RCC 7860 (cell line): Measurements from ENCODE around the gene DHX8.
"Not testable (repeated sequence)": the region's sequence is repeated elsewhere in the genome, so short reads cannot be mapped to it uniquely, and the experiment has no call there.

Source experiments
- DNase-seq: peaks from one replicate; pipeline ENCODE4 v3.0.0-alpha.2; 2015; ENCODE audit warnings: low spot score
- FAIRE-seq: peaks from 2 replicates; lab custom pipeline; 2012; peaks lifted over from hg19 to GRCh38; lab: Jason Lieb, UNC

DHX8 gene

DNA sequence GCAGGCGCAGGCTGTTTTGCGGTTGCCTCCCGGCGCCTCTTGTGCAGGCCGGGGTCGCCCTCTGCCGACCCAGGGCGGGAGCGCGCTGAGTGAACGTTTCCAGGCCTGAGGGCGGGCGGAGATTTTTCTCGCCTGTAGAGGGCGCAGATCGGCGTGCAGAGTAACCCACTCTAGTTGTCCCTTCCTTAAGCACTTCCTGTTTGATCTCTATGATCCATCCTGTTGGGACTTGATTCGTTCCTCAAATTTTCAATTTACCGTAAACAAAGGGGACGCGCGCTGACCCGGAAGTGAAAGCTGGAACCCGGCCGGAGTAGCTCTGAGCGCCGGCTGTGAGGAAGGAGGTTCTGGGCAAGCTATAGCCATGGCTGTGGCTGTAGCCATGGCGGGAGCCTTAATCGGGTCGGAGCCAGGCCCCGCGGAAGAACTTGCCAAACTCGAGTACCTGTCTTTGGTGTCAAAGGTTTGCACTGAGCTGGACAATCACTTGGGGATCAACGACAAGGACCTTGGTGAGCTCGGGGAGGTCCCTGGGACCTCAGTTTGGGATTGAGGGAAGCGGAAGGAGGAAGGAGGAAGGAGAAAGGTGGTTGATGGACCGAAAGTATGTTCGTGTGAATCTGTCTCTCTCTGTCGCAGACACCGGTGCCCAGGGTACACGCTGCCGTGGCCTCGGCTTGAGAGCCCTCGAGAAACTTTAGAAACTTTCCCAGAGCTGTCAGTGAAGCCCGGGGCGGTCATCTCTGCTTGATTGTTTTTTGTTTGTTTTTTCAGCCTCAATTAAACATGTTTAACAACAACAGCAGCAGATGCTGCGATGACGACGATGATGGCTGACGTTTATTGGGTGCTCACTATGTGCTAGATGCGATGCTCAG, at the start of gene DHX8:
Gene DHX8 (plus strand): TSS at position 302 of the 878 bp plus-strand sequence. CDS start 63 bp downstream, at position 365.
- DNase-seq (peak; percentile 99), FAIRE-seq (peak; percentile 93)

DNA sequence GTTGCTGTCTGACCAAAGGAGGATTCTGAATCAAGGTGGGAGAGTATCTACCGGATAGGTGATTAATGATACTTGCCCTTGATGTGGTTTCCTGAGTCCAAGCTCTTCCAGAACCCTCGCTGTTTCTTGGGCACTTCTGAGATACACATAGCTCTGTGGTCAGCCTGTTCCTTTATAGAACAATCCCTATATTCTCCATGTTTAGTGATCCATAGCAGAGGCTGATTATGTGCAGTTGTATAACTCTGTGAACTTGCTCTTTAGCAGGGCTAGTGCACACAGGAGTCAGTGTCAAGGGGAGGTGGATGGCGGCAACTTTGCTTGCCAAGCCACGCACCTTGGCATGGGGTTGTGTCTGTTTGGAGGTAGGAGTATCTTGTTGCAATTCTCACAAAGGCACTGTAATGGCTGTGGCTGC, 48.9 kb upstream of the DHX8 start:
- FAIRE-seq = peak; percentile 99
- peak; percentile 99 for DNase-seq

DNA sequence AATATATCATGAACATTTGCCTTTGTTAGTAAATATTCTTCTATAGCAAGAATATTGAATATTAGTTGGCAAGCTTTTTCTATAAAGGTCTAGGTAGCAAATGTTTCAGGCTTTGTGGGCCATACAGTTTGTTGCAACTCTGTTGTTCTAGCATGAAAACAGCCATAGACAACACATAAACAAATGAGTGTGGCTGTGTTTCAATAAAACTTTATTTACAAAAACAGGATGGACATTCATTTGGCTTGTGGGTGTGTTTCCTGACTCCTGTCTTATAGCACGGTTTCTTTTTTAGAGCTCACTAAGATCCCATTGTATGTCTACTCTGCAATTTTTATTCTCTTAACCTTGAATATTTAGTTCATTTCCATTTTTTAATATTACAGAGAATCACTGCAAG, 46.0 kb upstream of the DHX8 start:
- FAIRE-seq = no peak

DNA sequence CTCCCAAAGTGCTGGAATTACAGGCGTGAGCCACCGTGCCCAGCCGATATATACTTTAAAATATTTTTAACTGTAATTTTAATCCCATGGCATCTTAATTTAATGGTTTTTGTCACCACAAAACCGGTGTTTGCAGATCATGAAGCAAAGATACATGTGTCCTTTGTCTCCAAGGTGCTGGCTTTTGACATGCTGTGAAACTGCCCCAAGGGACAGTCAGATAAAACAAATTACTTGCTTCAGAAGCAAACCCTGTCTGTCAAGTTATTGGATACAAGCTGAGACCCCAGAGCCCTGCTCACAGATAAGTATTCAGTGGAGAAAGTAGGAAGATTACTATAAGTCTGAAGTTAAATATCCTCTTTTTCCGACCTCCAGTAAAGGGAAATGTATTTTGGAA, 45.1 kb upstream of the DHX8 start:
- no peak for DNase-seq
- FAIRE-seq = no peak

More for the DNA sequence above, 46.0 kb upstream of the DHX8 start:
- no peak for DNase-seq

DNA sequence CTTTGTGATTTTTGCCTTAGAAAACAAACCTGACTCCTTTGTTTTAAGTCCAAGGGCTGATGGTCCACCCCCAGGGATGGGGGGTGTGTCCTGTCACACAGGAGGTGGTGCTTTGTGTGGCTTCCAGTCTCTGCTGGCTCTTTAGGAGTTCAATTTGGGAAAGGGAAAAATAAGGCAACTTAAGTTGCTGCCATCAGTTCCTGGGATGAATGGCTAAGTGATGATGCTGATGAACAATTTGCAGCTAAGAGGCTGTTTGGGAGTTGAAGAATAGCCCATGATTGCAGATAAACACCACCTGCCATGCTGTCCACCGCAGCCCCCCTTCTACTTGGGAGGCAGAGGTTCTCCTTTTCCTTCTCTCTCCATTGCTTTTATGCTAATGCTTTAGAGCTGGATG, 44.7 kb upstream of the DHX8 start:
- FAIRE-seq = no peak
- DNase-seq = no peak

DNA sequence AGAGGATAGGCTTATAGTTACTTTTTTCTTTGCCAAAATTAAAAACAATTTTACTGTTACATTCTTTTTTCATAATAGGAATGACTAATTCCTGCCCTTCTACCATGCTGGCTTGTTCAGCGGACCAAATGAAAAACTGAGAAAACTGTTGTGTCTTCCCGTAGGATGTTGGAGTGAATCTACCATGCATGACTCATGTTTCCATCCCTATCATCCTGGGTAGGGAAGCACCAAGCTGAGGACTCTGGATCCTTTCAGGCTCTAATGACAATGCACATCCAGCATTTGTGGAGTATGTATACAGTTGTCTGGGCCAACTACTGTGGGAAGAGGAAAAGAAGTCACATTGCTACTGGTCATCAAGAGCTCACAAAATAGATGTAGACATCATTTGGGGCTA, 41.1 kb upstream of the DHX8 start:
- peak; percentile 86 for FAIRE-seq
- DNase-seq = peak; percentile 70

DNA sequence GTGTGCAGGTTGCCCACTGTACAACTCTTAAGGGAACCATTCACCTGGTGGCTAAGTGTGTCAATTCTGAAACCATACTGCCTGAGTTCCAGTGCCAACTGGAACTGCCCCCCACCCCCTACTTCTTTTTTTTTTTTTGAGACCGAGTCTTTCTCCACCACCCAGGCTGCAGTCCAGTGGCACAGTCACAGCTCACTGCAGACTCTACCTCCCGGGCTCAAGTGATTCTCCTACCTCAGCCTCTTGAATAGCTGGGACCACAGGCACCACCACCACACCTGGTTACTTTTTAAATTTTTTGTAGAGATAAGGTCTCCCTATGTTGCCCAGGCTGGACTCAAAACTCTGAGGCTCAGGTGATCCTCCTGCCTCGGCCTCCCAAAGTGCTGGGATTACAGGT, 40.4 kb upstream of the DHX8 start:
- DNase-seq (no peak), FAIRE-seq (no peak)

DNA sequence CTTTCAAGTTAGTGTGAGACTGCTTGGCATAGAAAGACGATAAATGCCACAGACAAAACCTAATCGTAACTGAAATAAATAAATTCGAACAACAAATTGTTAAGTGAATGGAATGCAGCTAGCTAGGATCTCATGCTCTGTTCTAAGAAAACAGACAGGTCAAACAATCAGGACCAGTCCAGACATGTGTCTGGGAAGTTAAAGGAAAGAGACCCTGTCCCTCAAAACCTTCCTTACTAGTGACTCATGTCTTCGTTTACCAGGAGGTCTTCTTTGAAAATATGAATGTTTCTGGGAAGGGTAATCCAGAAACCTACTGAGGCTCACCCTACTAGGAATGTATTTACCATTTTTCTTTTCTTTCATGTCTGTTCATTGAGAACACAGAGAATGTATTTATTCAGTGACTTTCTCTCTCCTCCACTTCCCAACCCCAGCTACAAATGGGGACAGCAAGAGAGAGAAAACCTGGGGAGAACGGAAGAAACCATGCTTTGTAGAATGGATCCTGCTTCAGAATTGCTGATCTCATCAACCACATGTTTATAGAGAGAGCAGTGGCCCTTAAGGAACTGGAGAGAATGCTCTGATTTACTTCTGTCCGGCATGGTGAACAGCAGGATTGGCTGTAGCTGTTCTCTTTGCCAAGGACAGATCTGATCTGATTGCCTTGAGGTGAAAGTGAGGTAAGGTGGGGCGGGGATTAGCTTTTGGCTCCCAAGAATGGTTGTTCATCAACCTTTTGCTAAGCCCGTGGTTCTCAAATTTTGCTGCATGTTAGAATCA, 39.4 kb upstream of the DHX8 start:
- no peak for FAIRE-seq
- DNase-seq = no peak

DNA sequence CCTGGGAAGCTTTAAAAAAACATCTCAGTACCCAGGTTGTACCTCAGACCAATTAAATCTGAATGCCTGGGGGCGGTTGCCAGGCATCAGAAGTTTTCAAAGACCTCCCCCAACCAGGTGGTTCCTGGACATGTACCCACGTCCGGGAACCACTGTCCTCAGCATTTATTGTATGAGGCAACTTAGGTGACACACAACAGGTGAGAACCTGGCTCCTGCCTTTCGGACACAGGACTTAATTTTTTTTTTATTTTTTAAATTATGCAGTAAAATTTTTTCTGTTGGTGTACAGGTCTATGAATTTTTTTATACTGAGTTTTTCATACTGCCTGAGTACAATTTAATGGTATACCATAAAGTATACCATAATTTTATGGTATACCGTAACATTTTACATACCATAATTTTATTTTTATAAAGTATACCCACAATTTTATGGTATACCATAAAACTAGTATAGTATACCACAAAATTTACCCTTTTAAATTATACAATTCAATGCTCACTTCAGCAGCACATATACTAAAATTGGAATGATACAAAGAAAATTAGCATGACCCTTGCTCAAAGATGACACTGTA, 38.7 kb upstream of the DHX8 start:
- FAIRE-seq (no peak), DNase-seq (no peak)

DNA sequence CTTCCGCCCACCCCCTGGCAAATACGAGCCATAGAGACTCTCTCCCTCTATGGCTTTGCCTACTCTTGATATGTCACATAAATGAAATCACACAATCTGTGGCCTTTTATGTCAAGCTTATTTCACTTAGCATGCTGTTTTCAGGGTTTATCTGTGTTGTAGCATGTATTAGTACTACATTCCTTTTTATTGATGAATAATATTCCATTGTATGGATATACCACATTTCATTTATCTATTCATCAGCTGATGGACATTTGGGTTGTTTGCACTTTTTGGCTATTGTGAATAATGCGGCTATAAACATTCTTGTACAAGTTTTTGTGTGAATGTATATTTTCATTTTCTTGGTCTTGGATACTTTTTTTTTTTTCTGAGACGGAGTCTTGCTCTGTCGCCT, 37.0 kb upstream of the DHX8 start:
- FAIRE-seq (no peak), DNase-seq (no peak)

DNA sequence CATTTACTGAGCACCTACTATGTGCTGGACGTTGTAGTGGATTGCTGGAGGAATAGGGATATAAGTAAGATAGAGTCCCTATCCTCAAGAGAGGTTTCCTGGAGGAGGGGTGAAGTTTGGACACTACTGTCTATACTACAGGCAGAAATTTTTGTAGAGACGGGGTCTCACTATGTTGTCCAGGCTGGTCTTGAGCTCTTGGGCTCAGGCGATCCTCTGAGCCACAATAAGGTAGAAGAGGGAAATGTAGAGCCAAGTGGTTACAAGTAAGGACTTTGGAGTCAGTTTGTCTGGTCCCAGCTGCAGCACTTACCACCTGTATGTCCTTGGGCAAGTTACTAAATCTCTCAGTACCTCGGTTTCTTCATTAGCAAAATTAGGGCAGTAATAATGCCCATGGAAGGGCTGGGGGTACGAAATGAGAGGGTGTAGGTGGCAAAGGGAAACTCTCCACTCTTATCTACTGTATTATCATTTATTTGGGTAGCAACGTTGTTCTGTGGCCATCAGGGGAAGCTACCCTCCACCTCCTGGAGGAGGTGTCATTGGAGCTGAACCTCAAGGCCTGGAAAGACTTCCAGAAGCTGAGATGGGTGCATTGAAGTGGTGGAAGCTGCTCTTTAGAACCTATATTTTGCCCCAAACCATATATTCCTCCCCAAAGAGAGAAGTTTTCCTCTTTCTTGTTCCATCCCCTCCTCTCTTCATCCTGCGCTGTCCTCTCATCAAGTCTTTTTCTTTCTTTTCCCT, 34.9 kb upstream of the DHX8 start:
- no peak for FAIRE-seq
- DNase-seq = no peak

DNA sequence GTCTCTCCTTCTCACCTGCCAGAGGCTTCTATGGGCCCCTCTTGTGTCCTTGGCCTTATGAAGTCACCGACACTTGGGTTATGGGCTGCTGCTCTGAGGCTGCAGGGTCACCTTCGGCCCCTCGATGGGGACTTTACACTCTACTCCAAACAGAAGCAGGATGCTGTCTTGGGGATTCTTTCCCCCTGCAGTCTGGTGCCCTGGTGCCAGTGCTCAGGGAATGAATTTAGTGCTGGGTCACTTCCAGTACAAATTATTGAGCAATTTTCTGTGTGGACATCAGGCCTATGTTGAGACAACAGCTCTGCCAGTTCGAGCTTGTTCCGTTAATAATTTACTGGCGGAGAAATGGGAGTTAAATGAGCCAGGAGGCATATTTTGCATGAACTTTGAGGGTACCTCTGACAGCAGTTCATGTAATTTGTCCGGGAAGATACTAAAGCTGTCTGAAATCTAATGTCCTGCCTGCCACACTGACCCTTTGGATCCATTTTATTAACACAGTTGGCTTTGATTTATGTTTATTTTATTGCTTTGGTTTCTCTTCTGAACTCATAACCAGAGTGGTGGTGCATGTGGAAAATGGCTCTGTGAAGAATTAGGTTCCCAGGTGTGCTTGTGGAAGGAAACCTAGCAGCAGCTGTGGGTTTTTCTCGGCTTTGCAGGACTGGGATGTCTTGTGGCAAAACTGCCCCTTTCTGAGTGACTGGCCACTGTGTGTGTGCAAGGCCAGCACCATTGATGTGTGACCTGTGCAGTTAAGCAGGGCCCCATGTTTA, 34.1 kb upstream of the DHX8 start:
- FAIRE-seq = peak; percentile 65

DNA sequence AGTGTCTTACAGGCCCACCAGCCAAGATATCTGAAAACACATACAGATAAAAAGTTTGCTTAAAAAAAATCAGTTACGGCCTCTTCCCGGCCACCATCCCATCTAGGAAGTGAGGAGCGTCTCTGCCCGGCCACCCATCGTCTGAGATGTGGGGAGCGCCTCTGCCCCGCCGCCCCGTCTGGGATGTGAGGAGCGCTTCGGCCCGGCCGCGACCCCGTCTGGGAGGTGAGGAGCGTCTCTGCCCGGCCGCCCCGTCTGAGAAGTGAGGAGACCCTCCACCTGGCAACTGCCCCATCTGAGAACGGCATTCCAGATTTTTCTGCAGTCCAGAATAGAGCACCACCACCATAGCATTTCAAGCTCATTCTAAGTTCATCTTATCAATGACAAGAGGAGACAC, 33.0 kb upstream of the DHX8 start:
- not testable (repeated sequence) for FAIRE-seq, DNase-seq

More for the DNA sequence above, 34.1 kb upstream of the DHX8 start:
- peak; percentile 43 for DNase-seq

DNA sequence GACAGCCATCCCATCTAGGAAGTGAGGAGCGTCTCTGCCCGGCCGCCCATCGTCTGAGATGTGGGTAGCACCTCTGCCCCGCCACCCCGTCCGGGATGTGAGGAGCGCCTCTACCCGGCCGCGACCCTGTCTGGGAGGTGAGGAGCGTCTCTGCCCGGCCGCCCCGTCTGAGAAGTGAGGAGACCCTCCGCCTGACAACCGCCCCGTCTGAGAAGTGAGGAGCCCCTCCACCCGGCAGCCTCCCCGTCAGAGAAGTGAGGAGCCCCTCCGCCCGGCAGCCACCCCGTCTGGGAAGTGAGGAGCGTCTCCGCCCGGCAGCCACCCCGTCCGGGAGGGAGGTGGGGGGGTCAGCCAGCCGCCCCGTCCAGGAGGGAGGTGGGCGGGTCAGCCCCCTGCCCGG, 32.0 kb upstream of the DHX8 start:
- not testable (repeated sequence) for DNase-seq, FAIRE-seq

DNA sequence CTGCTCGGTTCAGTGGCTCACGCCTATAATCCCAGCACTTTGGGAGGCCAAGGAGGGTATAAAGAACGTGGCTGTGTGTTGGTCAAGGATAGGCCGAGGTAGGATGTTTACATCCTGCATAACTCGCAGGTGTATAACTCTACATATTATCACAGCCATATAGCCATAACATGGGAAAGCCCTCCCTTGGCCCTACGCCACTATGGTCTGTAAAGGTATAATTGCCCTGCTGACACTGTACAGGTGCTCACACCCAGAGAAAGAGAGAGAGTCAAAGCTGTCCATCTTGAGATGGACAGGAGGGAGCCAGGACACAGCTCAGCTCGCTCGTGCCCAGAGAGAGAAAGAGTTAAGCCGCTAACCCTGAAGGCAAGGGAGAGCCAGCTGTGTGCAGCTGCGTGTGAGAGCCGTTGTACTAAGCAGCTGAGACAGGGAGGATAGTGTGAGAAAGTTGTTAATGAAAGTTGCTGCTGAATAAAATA, 30.4 kb upstream of the DHX8 start:
- no peak for FAIRE-seq

DNA sequence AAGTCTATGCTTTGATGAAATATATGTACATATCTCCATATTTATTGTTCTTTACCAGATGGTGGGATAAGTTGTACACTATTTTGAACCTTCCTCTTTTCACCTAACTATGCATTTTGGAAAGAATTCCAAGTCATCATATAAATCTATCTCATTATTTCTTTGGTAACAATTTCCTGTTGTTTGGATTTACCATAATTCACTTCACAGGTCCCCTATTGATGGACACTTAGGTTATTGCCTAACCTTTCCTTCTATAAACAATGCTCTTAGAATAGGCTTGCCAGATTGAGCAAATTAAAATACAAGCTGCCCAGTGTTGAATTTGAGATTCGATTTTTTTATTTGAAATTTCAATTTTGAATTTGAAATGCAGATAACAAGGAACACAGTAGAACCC, 28.9 kb upstream of the DHX8 start:
- DNase-seq (no peak), FAIRE-seq (no peak)

More for the DNA sequence above, 30.4 kb upstream of the DHX8 start:
- no peak for DNase-seq

DNA sequence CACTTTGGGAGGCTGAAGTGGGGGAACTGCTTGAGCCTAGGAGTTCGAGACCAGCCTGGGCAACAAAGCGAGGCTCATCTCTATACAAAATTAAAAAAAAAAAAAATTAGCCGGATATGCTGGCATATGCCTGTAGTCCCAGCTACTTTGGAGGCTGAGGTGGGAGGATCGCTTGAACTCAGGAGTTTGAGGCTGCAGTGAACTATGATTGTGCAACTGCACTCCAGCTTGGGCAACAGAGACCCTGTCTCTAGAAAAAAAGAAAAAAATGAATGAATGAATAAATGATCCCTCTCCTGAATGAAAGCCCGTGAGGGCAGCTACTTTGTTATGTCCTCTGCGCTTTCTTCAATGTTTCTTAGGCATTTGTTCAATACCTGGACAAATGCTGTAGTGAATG, 27.7 kb upstream of the DHX8 start:
- no peak for FAIRE-seq

DNA sequence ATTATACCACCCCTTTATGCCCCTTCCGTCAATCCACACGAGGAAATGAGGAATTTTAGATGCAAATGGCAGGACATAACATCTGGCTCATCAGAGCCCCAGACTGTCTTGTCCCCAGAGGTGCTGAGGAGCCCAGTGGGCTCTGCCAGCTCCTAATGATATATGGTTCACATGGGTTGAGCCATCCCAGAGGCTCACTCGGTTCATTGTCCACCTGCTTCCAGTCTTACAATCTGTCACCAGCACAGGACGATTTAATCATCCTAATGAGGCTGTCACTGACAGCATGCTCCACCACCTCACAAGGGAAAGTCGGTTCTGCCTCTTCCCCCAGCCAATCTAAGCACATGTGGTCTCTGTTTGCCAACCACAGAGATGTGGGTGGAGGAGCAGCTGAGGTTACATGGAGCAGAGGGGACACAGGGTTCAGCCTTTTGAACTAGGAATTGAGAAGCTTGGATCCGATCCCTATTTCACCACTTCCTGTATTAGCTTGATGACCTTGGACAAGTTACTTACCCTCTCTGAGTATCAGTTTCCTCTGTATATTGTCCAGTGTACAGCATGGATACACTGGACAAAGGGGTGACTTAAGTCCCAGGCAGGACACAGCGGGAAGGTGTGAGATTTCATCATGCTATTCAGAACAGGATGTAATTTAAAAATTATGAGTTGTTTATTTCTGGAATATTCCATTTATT, 27.0 kb upstream of the DHX8 start:
- FAIRE-seq (peak; percentile 41), DNase-seq (peak; percentile 33)

More for the DNA sequence above, 27.7 kb upstream of the DHX8 start:
- DNase-seq = no peak

DNA sequence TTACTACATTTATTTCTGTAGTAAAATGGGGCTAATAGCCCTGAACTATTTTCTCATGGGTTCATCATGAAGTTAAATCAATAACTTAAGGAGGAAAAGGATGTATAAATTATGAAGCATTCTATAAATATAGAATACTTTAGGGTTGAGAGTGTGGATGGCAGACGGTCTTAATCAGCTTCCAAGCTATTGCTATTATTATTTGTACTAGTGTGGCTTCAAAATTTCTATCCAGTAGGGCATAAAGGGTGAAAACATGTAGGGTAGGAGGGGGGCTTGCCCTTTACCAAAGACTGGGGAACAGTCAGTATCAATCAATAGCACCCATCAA, 26.4 kb upstream of the DHX8 start:
- DNase-seq = no peak
- FAIRE-seq = no peak
